ENCODE measurements around the gene GPR15.

GPR15 gene

GRCh38 chr3:98501863-98502576, 29.8 kb upstream of the GPR15 start:
- TF ChIP-seq CTCF (IDR thresholded peaks at IDR 0.05; ENCODE audit: insufficient read depth, low read length, missing control alignments), result no peak
- CTCF ChIA-PET, result no interaction called here
- no peak overlapping the region for H3K4me3 ChIP-seq (ENCODE audit: low read depth, low read length)
- DNase-seq (ENCODE audit: low read depth, low spot score), result no peak
- POLR2A ChIA-PET, result no interaction called here

- no peak for TF ChIP-seq CTCF (IDR thresholded peaks at IDR 0.05; ENCODE audit: insufficient read depth, low read length, missing control alignments)
- no peak for DNase-seq (ENCODE audit: low read depth, low spot score)
- ChIA-PET POLR2A (no interaction called here), CTCF (no interaction called here)
- H3K4me3 ChIP-seq (ENCODE audit: low read depth, low read length), result no peak overlapping the region
Observed at GRCh38 chr3:98504539-98504938, 27.2 kb upstream of the GPR15 start.

GRCh38 chr3:98508582-98508981, 23.2 kb upstream of the GPR15 start:
- H3K4me3 ChIP-seq (ENCODE audit: low read depth, low read length), result no peak overlapping the region
- ChIA-PET POLR2A (no interaction called here), CTCF (no interaction called here)
- no peak for TF ChIP-seq CTCF (IDR thresholded peaks at IDR 0.05; ENCODE audit: insufficient read depth, low read length, missing control alignments)
- no peak for DNase-seq (ENCODE audit: low read depth, low spot score)

- no peak for TF ChIP-seq CTCF (IDR thresholded peaks at IDR 0.05; ENCODE audit: insufficient read depth, low read length, missing control alignments)
- CTCF ChIA-PET, result no interaction called here
- no peak for DNase-seq (ENCODE audit: low read depth, low spot score)
- POLR2A ChIA-PET, result no interaction called here
- H3K4me3 ChIP-seq (ENCODE audit: low read depth, low read length), result no peak overlapping the region
Observed at GRCh38 chr3:98512576-98512975, 19.2 kb upstream of the GPR15 start.

GRCh38 chr3:98513091-98513511, 18.7 kb upstream of the GPR15 start:
- ChIA-PET CTCF (no interaction called here), POLR2A (no interaction called here)
- DNase-seq (ENCODE audit: low read depth, low spot score), result no peak
- TF ChIP-seq CTCF (IDR thresholded peaks at IDR 0.05; ENCODE audit: insufficient read depth, low read length, missing control alignments), result no peak
- no peak overlapping the region for H3K4me3 ChIP-seq (ENCODE audit: low read depth, low read length)

- H3K4me3 ChIP-seq (ENCODE audit: low read depth, low read length), result no peak overlapping the region
- no peak for TF ChIP-seq CTCF (IDR thresholded peaks at IDR 0.05; ENCODE audit: insufficient read depth, low read length, missing control alignments)
- ChIA-PET POLR2A (no interaction called here), CTCF (no interaction called here)
- DNase-seq (ENCODE audit: low read depth, low spot score), result no peak
Observed at GRCh38 chr3:98513736-98514135, 18.0 kb upstream of the GPR15 start.
